ENCODE measurements around the gene KAT7.

KAT7 gene

DNA sequence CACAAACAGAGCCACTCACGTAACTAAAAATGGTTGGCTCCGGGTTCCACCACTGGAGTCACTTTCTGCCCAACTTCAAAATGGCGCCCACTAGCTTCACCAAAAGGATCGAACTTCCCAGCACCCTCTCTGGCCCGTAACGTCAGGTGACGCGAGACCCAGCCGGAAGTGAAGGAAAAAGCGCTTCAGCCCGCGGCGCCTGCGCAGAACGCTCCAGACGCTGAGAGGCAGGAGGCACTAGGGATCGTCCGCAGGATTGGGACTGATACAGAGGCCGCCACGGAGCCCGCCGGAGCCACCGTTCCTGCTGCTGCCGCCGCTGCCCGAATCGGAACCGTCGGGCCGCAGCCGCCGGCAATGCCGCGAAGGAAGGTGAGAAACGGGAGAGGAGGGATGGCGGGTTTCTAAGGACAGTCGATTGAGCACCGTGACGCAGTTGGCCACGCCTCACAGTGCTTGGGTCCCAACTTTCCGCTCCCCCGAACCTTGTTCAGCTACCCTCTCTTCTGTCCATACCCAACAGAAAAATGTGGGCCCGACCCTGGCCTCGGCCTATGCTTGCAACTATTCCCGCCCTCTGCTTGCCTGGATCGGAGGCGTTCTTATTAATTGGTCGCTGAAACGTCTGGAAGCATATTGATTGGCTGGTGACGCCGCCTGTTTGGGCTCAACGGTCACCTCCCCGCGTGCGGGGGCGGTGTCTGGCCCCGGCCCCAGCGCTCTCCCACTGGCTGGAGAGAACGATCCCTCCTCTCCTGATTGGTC lies at the start of gene KAT7:
Gene KAT7 (plus strand): TSS at position 204 of the 765 bp plus-strand sequence. CDS start 154 bp downstream, at position 358.
- TF ChIP-seq, protein P1, sequence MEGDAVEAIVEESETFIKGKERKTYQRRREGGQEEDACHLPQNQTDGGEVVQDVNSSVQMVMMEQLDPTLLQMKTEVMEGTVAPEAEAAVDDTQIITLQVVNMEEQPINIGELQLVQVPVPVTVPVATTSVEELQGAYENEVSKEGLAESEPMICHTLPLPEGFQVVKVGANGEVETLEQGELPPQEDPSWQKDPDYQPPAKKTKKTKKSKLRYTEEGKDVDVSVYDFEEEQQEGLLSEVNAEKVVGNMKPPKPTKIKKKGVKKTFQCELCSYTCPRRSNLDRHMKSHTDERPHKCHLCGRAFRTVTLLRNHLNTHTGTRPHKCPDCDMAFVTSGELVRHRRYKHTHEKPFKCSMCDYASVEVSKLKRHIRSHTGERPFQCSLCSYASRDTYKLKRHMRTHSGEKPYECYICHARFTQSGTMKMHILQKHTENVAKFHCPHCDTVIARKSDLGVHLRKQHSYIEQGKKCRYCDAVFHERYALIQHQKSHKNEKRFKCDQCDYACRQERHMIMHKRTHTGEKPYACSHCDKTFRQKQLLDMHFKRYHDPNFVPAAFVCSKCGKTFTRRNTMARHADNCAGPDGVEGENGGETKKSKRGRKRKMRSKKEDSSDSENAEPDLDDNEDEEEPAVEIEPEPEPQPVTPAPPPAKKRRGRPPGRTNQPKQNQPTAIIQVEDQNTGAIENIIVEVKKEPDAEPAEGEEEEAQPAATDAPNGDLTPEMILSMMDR (conservative IDR thresholded peaks at IDR 0.05; ENCODE audit: low read length), result no peak
- DNase-seq (ENCODE audit: low read depth), result peak; percentile 99
- peak within 1 kb of the TSS; percentile 99 for H3K4me3 ChIP-seq (ENCODE audit: low read length)

DNA sequence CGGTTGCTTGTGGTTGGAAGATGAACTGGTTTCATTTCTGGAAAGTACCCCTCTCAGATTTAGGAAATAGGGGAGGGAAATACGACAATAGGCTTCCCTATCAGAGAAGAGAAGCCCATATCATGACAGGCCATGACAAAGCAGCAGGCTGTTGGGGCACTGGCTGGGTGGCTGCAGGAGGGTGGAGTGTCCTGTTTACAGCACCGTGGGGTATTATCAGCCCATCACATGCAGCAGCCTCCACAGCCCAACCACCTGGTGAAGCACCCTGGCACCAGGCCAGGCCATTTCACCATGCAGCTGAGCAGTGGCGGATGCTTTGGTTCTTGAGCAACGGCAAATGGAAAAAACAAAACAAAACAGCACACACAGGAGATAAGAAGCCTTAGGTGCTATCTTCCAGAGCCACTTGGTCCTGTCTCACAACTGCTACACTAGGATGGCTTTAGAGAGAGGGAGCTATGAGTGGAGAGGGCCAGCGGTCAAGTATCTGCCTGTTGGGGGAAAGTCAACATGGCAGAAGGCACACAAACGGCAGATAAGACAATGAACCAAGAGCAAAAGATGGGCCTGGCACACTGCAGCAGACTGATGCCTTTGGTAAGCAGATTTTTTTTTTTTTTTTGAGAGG lies 48.7 kb upstream of the KAT7 start:
- H3K4me3 ChIP-seq (ENCODE audit: low read length), result no peak overlapping the region
- no peak for DNase-seq (ENCODE audit: low read depth)

DNA sequence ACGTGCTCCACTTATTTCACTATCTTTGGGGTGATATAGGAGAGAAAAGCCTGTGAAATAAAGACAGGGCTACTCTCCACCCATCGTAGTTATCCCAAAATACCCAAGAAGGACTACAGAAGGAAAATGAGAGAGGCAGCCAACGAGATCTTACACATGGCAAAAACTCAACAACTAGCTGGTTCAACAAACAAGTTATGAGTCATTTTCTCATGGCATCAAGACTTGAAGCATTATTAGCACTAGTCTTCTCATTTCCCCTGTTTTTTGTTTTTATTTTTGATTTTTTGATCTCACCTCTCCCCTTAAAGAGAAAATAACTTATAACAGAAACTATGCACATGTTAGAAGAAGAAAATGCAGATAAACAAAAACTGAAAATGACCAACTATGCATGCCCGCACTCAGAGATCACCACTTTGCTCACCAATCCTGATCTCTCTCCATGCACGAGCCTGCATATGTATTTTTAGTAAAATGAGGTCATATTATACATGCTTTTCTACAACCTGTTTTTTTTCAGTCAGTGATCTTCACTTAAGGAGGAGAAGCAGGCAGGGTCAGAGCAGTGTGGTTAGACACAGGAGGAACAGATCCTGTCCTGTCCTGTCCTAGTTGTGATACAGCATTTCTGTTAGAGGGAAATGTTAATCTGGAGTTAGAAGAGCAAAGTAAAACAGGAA lies 47.3 kb upstream of the KAT7 start:
- peak; percentile 33 for DNase-seq (ENCODE audit: low read depth)

More for the DNA sequence above, 48.7 kb upstream of the KAT7 start:
- TF ChIP-seq, protein P1 (conservative IDR thresholded peaks at IDR 0.05; ENCODE audit: low read length), result no peak

DNA sequence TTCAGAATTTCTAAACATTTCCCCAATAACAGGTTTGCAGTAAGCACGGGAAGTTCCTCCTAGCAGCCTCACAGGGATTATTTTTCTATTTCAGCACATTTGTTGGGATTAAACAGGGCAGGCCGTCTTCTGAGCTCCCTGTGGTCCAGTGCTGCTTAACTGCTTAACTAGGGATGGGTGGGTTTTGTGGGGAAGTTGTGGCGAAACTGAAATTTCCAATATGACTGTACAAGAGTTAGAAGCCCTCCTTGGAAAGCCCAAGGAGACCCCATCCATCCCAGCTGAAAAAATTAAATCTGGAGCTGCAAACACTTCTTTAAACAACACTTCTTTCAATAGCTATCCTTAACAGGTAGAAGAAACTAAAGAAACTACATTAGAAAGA lies 46.8 kb upstream of the KAT7 start:
- H3K4me3 ChIP-seq (ENCODE audit: low read length), result no peak overlapping the region
- TF ChIP-seq, protein P1 (conservative IDR thresholded peaks at IDR 0.05; ENCODE audit: low read length), result no peak
- DNase-seq (ENCODE audit: low read depth), result no peak

More for the DNA sequence above, 47.3 kb upstream of the KAT7 start:
- TF ChIP-seq, protein P1 (conservative IDR thresholded peaks at IDR 0.05; ENCODE audit: low read length), result no peak
- no peak overlapping the region for H3K4me3 ChIP-seq (ENCODE audit: low read length)

DNA sequence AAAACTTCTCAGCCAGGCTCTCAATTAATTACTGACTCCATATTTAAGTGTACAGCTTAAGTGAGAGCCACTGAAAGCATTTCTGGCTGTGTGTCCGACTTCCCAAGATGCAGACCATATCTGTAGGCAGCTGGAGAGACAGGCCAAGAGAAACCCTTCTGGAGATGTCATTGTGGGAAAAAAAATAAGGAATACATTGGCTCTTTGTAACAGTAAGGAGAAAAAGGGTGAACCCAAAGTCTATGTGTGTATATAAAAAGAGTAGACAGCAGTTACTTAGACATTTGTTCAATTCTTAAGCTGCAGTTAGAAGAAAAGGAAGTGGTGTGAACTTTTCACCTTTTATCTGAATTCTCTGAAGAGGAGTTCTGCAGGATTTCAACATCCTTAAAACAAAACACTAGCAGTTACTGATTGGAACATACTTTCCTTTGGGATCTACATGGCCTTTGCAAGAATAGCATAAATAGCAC lies 46.3 kb upstream of the KAT7 start:
- H3K4me3 ChIP-seq (ENCODE audit: low read length), result no peak overlapping the region
- TF ChIP-seq, protein P1 (conservative IDR thresholded peaks at IDR 0.05; ENCODE audit: low read length), result no peak
- peak; percentile 29 for DNase-seq (ENCODE audit: low read depth)

DNA sequence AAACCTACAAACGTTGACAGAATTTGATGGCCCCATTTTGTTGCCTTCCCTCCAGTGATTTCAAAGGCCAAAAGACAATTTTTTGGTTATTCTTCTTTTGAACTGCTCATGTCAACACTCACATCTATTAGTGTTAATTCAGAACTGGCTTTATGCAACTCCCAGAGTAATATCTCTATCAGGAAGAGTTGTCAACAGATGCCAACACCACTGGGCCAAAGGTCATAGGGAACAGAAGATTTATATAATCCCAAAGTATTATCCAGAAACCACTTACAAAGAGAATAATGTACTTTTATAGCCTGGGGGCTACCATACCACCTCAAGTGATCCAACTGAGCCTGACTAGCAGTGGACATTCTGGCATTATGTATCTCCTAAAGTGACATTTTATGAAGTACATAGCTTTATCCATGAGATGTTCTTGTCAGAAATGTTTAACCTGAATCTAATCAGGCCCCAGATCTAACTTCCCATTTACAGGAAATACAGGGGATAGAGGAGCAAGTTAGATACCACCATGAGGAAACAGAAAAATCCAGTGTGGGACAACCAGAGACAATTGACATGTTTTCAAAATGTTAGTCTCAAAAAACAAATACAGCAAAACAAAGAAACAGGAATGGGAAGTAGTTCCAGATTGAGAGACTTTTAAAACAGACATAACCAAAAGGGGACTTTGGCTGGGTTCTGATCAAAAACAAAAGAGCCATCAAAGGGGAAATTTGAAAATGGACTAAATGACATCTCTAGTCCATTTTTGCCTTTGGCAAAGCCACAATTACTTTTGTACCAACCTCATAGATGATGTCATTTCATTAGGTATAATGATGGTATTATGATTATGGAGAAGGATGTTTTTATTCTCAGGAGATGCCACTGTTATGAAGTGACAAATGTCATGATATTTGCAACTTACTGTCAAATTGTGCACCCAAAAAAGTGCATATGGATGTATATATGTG lies 43.0 kb upstream of the KAT7 start:
- H3K4me3 ChIP-seq (ENCODE audit: low read length), result no peak overlapping the region
- no peak for DNase-seq (ENCODE audit: low read depth)
- TF ChIP-seq, protein P1 (conservative IDR thresholded peaks at IDR 0.05; ENCODE audit: low read length), result no peak
